Hippocampal formation (tissue), 2 donors: ENCODE results near the gene IFT122.
"Not testable (repeated sequence)": the region's sequence is repeated elsewhere in the genome, so short reads cannot be mapped to it uniquely, and the experiment has no call there.

Experiments used
- DNase-seq, 2 donors: peaks; one replicate each; lab custom pipeline; 2025; lab: John Stamatoyannopoulos, UW

IFT122 gene

GRCh38 chr3:129498603-129499488, 58.8 kb downstream of the IFT122 start:
- DNase-seq = not testable (repeated sequence)

DNA sequence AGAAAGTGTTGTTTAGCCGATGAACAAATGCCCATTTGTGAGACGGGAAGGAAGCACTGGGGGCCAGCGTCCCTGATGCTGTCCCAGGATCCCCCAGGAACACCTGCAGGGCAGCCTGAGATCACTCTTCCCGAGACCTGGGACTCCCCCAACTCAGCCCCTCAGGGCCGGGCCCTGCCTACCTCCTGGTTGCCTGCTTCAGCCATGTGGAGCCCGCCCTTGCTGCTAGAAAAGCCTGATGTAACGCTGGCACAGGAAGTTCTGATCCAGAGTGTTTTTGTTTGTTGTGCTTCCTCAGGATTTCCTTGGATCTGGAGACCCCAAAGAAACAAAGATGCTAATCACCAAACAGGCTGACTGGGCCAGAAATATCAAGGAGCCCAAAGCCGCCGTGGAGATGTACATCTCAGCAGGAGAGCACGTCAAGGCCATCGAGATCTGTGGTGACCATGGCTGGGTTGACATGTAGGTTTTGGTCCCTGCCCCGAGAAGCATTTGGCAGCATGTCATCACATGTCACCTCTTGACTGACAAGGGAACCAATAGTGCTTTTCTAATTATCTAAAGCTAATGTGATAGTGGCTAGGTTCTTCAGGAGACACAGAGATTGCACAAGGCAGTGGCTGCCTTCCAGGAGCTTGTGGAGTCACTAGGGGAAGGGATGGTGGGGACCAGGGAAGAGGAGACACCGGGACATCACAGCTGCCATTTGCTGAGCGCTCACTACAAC, 59.7 kb downstream of the IFT122 start:
- not testable (repeated sequence) for DNase-seq

DNA sequence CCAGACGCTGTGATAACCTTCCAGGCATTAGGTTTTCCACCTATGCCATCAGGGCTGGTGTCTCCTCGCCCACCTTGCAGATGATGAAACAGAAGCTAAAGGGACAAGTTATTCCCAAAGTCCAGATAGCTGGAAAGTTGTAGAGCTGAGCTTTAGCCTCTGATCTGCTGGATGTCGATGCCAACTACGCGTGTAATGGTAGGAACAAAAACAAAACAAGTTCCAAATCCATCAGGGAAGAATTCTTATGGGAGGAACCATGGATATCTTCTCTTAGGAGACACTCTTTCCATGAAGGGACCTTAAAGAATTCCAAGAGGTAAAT, 60.3 kb downstream of the IFT122 start:
- no peak for DNase-seq

DNA sequence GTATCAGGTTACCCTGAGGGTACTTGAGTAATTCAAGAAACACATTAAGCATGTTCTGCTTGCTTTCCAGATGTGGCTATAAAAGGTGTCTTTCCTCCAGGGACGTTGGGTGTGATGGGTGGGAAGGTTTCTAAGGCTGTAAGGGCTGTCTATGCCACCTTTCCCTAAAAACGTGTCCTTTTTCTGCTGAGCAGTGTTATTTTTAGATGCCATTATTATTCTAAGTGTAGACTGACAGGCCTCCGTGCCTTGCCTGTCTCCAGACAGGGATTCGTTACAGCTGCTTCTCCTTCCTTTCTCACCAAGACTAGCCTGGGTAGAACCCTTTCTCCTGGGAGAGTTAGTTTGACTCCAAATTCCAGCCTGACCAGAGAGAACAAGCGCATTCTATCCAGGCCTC, 61.6 kb downstream of the IFT122 start:
- no peak for DNase-seq

DNA sequence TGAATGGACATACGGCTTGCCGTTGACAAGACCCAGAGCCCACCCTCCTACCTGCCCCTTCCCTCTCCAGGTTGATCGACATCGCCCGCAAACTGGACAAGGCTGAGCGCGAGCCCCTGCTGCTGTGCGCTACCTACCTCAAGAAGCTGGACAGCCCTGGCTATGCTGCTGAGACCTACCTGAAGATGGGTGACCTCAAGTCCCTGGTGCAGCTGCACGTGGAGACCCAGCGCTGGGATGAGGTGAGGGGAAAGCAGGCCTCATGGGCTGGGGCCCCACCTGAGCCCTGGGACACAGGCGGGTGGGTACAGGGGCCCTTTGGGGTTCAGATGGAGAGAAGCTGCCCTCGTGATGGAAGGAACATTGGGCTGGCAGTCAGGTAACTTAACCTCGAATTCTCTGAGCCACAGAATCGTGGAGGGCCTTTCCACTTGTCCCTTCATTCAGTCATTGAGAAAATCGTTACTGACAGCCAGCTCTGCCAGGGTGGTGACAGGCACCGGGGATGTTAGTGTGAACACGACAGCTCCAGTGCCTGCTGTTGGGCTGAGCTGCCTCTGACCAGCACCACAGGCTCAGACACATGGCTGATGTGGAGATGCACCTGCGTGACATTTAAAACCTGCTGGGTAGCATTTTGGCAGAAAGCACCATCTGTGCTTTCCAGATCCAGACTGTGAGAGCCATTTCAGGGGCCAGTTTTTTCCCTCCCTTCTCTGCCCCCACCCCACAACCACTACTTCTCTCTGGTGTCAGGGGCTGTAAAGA, 62.8 kb downstream of the IFT122 start:
- no peak for DNase-seq

- no peak for DNase-seq
Measured at GRCh38 chr3:129503471-129504291, 63.7 kb downstream of the IFT122 start.

- DNase-seq = no peak
Measured at GRCh38 chr3:129504471-129505100, 64.6 kb downstream of the IFT122 start.

DNA sequence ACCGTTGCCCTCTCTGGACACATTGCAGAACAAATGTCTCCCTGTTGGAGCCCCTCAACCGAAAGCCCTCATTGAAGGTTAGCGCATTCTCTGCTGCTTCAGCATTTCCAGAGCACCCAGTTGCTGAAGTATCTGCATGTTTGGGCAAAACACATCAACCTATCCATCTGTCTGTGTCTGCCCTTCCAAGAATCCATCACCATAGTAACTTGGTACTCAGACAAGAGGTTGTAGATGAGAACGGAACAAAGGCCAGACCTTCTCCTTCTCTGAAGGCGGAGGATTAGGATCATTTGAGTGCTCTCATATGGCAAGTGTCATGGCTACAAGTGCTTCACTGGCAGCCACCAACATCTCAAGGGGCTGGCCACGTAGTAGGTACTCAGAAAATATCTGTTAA, 65.3 kb downstream of the IFT122 start:
- DNase-seq = no peak

- DNase-seq = peak in 1 of 2 donors; percentile 33
Measured at GRCh38 chr3:129506231-129506742, 66.3 kb downstream of the IFT122 start.

GRCh38 chr3:129507181-129507831, 67.3 kb downstream of the IFT122 start:
- peak; percentile 57 to 61 for DNase-seq

DNA sequence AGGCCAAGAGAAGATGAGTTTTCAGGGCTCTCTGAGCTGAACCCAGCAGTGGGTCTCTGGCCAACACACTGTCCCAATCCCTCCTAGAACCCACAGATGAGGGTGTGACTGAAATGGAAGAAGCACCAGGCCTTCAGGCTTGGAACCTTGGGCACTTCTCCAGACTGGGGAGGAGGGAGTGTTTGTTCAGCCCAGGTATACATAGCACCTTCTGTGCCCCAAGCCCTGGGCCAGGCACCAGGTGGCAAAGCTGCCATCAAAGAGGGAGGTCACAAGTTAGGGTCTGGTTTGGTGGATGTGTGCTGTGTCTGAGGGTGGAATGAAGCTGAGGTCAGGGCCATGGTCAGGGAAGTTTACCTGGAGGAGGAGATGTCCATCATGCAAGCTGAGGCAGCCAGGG, 72.6 kb downstream of the IFT122 start:
- DNase-seq = no peak

DNA sequence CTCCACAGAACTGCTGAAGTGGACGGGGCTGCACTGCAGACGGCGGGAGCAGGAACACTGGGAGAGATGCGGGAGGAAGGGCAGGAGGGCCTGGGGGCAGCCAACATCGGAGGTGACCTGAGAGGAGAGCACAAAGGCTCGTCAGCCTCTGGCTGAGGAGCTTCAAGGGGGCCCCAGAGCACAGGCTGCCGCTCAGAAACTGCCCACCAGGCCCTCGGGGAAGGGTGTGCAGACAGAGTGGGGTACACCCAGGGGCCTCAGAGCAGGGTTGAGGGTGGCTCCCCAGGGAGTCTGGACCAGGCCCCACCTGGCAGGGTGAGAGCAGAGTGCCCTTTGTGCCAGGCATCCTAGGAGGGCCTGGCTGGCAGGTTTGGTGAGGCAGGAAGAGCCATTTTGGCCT, 73.7 kb downstream of the IFT122 start:
- no peak for DNase-seq

- DNase-seq = no peak
Measured at GRCh38 chr3:129514110-129514509, 74.1 kb downstream of the IFT122 start.

- DNase-seq = no peak
Measured at GRCh38 chr3:129514563-129514962, 74.5 kb downstream of the IFT122 start.

DNA sequence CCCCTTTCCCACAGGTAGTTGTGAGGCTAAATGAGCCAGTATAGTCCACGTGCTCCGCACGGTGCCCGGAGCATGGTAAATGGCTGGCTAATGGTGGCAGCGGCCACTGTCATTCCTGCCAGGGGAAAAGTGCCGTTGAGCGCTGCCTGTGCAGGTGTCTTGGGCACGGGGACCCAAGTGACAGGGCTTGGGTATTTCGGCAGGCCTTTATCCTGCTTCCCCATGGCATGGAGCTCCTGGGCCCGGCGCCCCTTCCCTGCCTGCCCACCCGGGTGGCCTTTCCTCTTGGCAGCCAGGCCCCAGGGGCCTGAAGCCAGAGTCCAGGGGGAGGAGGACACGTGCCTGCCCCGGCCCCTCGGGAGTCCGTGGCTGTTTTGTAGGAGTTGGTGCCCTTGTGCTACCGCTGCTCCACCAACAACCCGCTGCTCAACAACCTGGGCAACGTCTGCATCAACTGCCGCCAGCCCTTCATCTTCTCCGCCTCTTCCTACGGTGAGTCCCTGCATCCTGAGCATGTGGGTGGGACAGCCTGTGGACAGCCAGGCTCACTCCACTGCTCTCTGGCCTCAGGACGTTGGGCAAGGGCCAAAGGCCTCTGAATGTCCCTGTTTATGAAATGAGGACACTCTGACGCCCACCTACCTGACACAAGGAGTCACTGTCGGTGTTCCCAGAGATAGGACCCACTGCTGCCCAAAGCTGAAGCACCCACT, 75.2 kb downstream of the IFT122 start:
- DNase-seq = not testable (repeated sequence)

DNA sequence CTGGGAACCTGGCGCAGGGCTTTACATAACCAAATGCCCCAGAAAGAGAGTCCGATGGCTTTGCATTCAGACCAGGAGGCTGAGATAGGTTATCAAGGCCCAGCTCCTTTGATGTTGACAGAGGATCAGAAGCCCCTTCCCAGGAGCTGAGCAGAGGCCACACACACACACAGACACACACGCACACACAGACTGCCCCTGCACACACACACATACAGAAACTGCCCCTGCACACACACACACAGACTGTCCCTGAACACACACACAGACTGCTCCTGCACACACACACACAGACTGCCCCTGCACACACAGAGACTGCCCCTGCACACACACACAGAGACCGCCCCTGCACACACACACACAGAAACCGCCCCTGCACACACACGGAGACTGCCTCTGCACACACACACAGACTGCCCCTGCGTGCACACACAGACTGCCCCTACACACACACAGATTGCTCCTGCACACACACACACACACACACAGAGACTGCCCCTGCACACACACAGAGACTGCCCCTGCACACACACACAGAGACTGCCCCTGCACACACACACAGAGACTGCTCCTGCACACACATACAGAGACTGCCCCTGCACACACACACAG, 75.9 kb downstream of the IFT122 start:
- not testable (repeated sequence) for DNase-seq

- no peak for DNase-seq
Measured at GRCh38 chr3:129517516-129517915, 77.5 kb downstream of the IFT122 start.

GRCh38 chr3:129518038-129518561, 78.1 kb downstream of the IFT122 start:
- no peak for DNase-seq

GRCh38 chr3:129518581-129518980, 78.6 kb downstream of the IFT122 start:
- no peak for DNase-seq
